Activated naive CD4-positive, alpha-beta T cell treated with anti-CD3 and anti-CD28 coated beads for 36 hours (primary cell): ENCODE measurements around the gene RBMS3. TPM values are rescaled to one million over a fixed set of nuclear protein-coding genes. Genes with fewer than 3 reads are reported as not detected.
"Not testable (repeated sequence)": the region's sequence is repeated elsewhere in the genome, so short reads cannot be mapped to it uniquely, and the experiment has no call there.

Source experiments
- CTCF ChIA-PET: fragments of 350-600 bp; sonication (Branson Sonifier 250); formaldehyde crosslinking; loops from one replicate; lab custom pipeline; 2021; ENCODE audit warnings: antibody characterized with exemption; lab: Charles Lee
- DNase-seq: peaks from one replicate; pipeline ENCODE4 v3.0.0-alpha.2; 2020
- H3K27ac Mint-ChIP-seq: one replicate; pipeline ENCODE4 v1.8.0; 2021; ENCODE audit warnings: mild to moderate bottlenecking, mixed read lengths
- H3K27me3 Mint-ChIP-seq: one replicate; pipeline ENCODE4 v1.8.0; 2021; ENCODE audit warnings: low read depth, mixed read lengths
- H3K36me3 Mint-ChIP-seq: one replicate; pipeline ENCODE4 v1.8.0; 2021; ENCODE audit warnings: low read depth, mixed read lengths
- H3K4me1 Mint-ChIP-seq: one replicate; pipeline ENCODE4 v1.8.0; 2021; ENCODE audit warnings: low read depth, mixed read lengths
- H3K4me3 Mint-ChIP-seq: one replicate; pipeline ENCODE4 v1.8.0; 2021; ENCODE audit warnings: mild to moderate bottlenecking, moderate library complexity, mixed read lengths
- H3K9me3 Mint-ChIP-seq: one replicate; pipeline ENCODE4 v1.8.0; 2021; ENCODE audit warnings: mixed read lengths
- intact Hi-C: fragments of 100-400 bp; cut with micrococcal nuclease; formaldehyde crosslinking; loops from one replicate; pipeline ENCODE4 v1.15.1; 2023
- total RNA-seq, 2 experiments: library from RNA; stranded (reverse); gene quantifications; one replicate each; pipeline ENCODE4 v1.2.3, GENCODE V29; 2021

RBMS3 gene
- total RNA-seq, 2 experiments from 2014 or later: 0.84 to 1.1 TPM

DNA sequence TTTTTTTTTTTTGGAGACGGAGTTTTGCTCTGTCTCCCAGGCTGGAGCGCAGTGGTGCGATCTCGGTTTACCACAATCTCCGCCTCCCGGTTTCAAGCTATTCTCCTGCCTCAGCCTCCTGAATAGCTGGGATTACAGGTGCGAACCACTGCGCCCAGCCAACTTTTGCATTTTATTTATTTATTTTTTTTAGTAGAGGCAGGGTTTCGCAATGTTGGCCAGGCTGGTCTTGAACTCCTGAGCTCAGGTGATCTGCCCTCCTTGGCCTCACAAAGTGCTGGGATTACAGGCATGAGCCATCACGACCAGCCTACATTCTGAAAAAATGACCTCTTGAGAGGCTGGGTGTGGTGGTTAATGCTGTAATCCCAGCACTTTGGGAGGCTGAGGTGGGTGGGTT lies 243.6 kb downstream of the RBMS3 start:
- CTCF ChIA-PET: interaction anchor here (0.6 to 0.7 kb wide), 3 partner anchors 14 to 675 kb away, joined by 3 to 4 read pairs (median 3); no protein-coding TSS in a partner anchor
- H3K27ac Mint-ChIP-seq, H3K4me3 Mint-ChIP-seq, H3K27me3 Mint-ChIP-seq, H3K4me1 Mint-ChIP-seq, DNase-seq, intact Hi-C loops, H3K9me3 Mint-ChIP-seq, H3K36me3 Mint-ChIP-seq: not testable (repeated sequence)

DNA sequence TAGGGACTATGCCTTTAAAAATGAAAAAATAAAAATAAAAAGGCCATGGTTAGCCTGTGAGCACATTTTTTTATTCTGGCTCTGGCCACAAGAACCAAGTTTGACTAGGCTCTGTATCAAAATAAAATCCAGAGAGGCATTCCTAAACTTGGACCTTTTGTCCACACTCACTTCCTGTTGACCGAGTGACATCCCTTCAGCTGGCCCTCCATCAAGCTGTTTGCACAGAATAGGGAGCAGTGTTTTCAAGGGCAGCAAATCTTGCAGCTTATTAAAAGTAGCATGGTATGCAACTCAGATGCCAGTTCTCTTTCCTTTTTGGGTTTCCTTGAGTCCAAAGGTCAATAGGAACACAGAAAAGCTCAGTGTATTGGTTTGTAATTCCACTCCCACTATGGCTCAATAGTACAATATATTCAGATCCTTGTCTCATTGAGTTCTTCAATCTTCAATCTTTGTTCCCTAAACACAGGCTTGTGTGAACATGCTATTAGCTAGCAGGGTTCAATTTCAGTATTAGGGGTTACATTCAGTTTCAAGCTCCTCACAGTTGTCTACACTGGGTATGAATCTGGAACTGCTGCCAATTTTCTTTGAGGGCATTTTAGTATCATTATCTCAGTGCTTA lies 244.5 kb downstream of the RBMS3 start:
- no peaks in the 10 kb centered on the region for H3K27me3 Mint-ChIP-seq
- no peaks in the 10 kb centered on the region for H3K4me1 Mint-ChIP-seq
- no peak overlapping the region for H3K27ac Mint-ChIP-seq
- no peak for DNase-seq
- H3K4me3 Mint-ChIP-seq: no peak overlapping the region
- intact Hi-C loops: no loop called here
- CTCF ChIA-PET: interaction anchor here (0.6 kb wide), 1 partner anchor 13 kb away, joined by 3 read pairs; no protein-coding TSS in a partner anchor
- H3K9me3 Mint-ChIP-seq: peaks cover 1% of the 10 kb centered on the region
- H3K36me3 Mint-ChIP-seq: no peaks in the 10 kb centered on the region

DNA sequence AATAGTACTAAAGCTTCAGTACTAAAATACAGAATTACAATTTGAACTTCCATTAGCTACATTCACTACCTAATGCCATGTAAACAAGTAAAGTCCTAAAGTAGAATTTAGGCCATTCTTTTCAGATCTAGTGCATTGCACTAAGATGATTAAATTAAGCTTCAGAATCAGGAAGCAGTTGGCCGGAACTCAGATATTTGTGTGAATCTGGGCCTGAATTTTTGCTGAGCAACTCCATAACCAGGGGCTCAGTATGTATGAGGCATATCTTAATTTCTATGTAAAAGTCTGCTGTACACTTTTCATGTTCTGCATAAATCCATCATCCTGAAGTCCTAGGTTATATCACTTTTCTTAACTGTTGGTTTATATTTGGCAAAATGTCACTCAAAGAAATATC lies 246.4 kb downstream of the RBMS3 start:
- Mint-ChIP-seq H3K36me3 (no peaks in the 10 kb centered on the region), H3K27ac (no peak overlapping the region)
- CTCF ChIA-PET: no interaction called here

DNA sequence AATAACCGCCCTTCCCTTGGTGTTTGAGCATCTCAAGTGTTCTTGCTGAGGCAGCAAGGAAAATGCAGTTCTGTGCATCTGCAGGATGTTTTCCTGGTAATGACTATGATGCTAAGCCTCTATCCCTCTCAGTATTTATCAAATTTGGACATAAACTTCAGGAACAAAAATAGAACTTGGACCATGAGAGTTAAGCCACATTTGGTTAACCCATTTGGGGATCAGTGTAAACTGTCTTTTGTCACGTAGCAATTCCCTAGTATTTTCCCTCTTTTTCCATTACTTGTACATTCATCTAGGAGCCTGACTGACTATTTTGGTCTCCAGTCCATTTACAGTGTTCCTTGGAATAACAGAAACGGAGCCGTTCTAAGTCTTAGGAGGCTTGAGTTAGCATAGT lies 250.8 kb downstream of the RBMS3 start:
- no peak for DNase-seq
- Mint-ChIP-seq H3K4me3 (no peak overlapping the region), H3K4me1 (no peaks in the 10 kb centered on the region), H3K27me3 (no peaks in the 10 kb centered on the region), H3K36me3 (no peaks in the 10 kb centered on the region), H3K27ac (no peak overlapping the region), H3K9me3 (peaks cover 1% of the 10 kb centered on the region)
- CTCF ChIA-PET: no interaction called here
- intact Hi-C loops: no loop called here

More for the DNA sequence above, 246.4 kb downstream of the RBMS3 start:
- intact Hi-C loops: no loop called here
- Mint-ChIP-seq H3K27me3 (no peaks in the 10 kb centered on the region), H3K4me1 (no peaks in the 10 kb centered on the region), H3K9me3 (peaks cover 1% of the 10 kb centered on the region), H3K4me3 (no peak overlapping the region)
- DNase-seq: no peak

DNA sequence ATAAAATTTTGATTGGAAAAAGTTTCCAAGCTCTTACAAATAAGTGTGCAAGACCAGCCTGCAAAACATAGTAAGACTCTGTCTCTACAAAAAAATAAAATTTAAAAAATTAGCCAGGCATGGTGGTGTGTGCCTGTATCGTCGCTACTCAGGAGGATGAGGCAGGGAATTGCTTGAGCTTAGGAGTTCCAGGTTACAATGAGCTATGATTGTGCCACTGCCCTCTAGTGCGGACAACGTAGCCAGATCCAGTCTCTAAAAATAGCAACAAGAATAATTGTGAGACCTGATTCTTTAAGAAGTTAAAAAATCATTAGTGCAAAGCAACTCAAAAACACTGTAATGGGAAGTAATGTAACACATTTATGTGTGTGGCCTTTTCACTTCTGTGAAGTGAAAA lies 251.6 kb downstream of the RBMS3 start:
- H3K4me3 Mint-ChIP-seq: no peak overlapping the region
- no peak for DNase-seq
- CTCF ChIA-PET: no interaction called here
- H3K27me3 Mint-ChIP-seq: no peaks in the 10 kb centered on the region
- H3K4me1 Mint-ChIP-seq: no peaks in the 10 kb centered on the region
- intact Hi-C loops: no loop called here
- H3K36me3 Mint-ChIP-seq: no peaks in the 10 kb centered on the region
- H3K9me3 Mint-ChIP-seq: peaks cover 1% of the 10 kb centered on the region
- H3K27ac Mint-ChIP-seq: no peak overlapping the region

- Mint-ChIP-seq H3K4me3 (no peak overlapping the region), H3K27ac (no peak overlapping the region), H3K9me3 (peaks cover 1% of the 10 kb centered on the region), H3K4me1 (no peaks in the 10 kb centered on the region), H3K27me3 (no peaks in the 10 kb centered on the region), H3K36me3 (no peaks in the 10 kb centered on the region)
- CTCF ChIA-PET: no interaction called here
- no peak for DNase-seq
- intact Hi-C loops: no loop called here
These were observed 253.1 kb downstream of the RBMS3 start for GRCh38 chr3:29534006-29534405.

GRCh38 chr3:29536016-29536758 lies 255.3 kb downstream of the RBMS3 start:
- CTCF ChIA-PET: no interaction called here

DNA sequence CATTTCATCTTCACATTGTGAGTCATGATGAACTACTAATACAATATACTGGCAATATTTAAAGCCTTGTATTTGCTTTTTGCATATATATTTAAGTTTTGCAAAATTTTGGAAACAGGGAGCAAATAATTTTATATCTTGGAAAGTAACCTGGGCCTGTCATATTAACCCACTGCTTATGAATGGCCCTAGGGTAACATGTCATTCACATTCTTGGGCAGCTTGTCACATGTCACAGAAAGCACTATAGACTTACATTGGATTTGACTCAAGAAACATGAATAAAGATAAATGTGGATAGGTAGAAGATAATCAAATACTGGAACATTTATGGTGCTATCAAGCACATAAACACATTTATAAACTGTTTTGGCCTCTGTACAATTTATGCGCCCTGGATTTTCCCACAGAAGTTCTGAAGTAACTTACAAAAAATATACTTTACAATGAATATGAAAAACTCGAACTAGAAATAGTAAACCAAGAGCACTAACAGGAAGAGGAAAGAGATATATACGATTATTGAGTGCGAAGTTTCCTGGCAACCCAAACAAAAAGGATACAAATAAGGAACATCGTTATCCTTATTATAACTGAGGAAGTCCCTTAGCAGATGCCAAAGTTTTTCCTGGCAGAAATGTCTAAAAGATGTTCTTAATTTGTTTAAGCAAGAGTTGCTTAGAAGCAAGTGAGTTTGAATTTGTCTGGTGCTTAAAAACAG lies 257.2 kb downstream of the RBMS3 start:
- H3K27me3 Mint-ChIP-seq: no peaks in the 10 kb centered on the region
- intact Hi-C loops: no loop called here
- no peak overlapping the region for H3K4me3 Mint-ChIP-seq
- CTCF ChIA-PET: interaction anchor here (0.6 kb wide), 1 partner anchor 13 kb away, joined by 3 read pairs; no protein-coding TSS in a partner anchor
- no peak overlapping the region for H3K27ac Mint-ChIP-seq
- no peak for DNase-seq
- H3K9me3 Mint-ChIP-seq: no peaks in the 10 kb centered on the region
- H3K36me3 Mint-ChIP-seq: no peaks in the 10 kb centered on the region
- no peaks in the 10 kb centered on the region for H3K4me1 Mint-ChIP-seq

More at GRCh38 chr3:29536016-29536758, 255.3 kb downstream of the RBMS3 start:
- Mint-ChIP-seq H3K4me3 (no peak overlapping the region), H3K36me3 (no peaks in the 10 kb centered on the region), H3K27me3 (no peaks in the 10 kb centered on the region), H3K4me1 (no peaks in the 10 kb centered on the region), H3K27ac (no peak overlapping the region), H3K9me3 (no peaks in the 10 kb centered on the region)
- intact Hi-C loops: no loop called here
- DNase-seq: no peak

- intact Hi-C loops: no loop called here
- Mint-ChIP-seq H3K4me1 (no peaks in the 10 kb centered on the region), H3K27ac (no peak overlapping the region), H3K27me3 (no peaks in the 10 kb centered on the region), H3K36me3 (no peaks in the 10 kb centered on the region), H3K9me3 (no peaks in the 10 kb centered on the region), H3K4me3 (no peak overlapping the region)
- CTCF ChIA-PET: interaction anchor here (0.6 kb wide), 1 partner anchor 14 kb away, joined by 3 read pairs; no protein-coding TSS in a partner anchor
- no peak for DNase-seq
These were observed 257.7 kb downstream of the RBMS3 start for GRCh38 chr3:29538610-29538958.

DNA sequence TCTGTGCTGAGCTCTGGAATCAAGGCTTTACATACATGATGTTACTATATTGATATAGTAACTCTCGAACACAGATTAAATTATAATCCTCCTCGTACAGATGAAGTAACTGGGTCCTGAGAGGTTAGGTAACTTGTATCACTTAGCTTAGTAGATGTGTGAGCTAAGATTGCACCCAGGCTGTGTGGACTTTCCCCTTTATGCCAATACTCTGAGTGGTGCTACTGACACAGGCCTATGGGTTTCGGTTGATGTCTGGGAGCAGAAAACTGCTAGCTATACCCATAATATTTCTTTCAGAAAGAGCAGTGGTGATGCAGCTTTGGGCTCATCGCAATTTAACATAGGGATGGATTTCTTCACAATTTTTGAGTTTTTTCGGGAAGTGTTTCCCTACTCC lies 259.7 kb downstream of the RBMS3 start:
- H3K9me3 Mint-ChIP-seq: no peaks in the 10 kb centered on the region
- no peak overlapping the region for H3K4me3 Mint-ChIP-seq
- CTCF ChIA-PET: no interaction called here
- no peak for DNase-seq
- H3K27me3 Mint-ChIP-seq: no peaks in the 10 kb centered on the region
- intact Hi-C loops: no loop called here
- no peaks in the 10 kb centered on the region for H3K36me3 Mint-ChIP-seq
- H3K4me1 Mint-ChIP-seq: no peaks in the 10 kb centered on the region
- no peak overlapping the region for H3K27ac Mint-ChIP-seq

DNA sequence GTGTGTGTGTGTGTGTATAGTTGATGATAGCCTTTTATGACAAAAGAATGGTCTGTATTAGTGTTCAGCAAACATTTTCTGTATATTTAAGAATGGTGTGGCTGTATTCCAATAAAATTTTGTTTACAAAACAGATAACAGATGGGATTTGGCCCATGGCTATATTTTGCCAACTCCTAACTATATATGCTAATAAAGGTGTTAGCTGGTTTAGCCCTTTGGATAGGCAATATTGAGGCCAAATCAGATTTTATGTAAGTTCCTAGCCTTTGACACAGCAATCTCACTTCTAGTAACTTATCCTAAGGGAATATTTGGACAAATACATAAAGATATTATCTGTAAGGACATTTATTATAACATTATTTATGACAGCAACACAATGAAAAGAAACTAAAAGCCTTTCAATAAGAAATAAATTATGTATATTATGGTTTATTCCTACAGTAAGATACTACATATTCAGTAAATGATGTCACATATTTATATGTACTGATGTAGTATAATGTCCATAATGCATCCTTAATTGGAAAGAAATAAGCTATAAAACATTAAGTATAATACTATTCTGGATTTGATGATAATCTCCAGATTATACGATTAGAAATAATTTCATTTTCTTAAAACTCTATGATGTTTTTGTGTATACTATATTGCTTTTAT lies 264.0 kb downstream of the RBMS3 start:
- Mint-ChIP-seq H3K27me3 (peaks cover 4% of the 10 kb centered on the region), H3K27ac (no peak overlapping the region), H3K4me1 (no peaks in the 10 kb centered on the region), H3K9me3 (no peaks in the 10 kb centered on the region), H3K4me3 (no peak overlapping the region), H3K36me3 (no peaks in the 10 kb centered on the region)
- CTCF ChIA-PET: no interaction called here
- no peak for DNase-seq
- intact Hi-C loops: no loop called here

- Mint-ChIP-seq H3K27me3 (peaks cover 4% of the 10 kb centered on the region), H3K9me3 (no peaks in the 10 kb centered on the region), H3K4me1 (no peaks in the 10 kb centered on the region), H3K36me3 (no peaks in the 10 kb centered on the region), H3K27ac (no peak overlapping the region), H3K4me3 (no peak overlapping the region)
- intact Hi-C loops: no loop called here
- CTCF ChIA-PET: no interaction called here
- no peak for DNase-seq
These were observed 264.7 kb downstream of the RBMS3 start for GRCh38 chr3:29545615-29546014.
